ENCODE data around the gene CD109.
"Not testable (repeated sequence)": the region's sequence is repeated elsewhere in the genome, so short reads cannot be mapped to it uniquely, and the experiment has no call there.

- not testable (repeated sequence) for TF ChIP-seq EZH2 (IDR thresholded peaks at IDR 0.05; ENCODE audit: low read depth, low read length, severe bottlenecking); JUND (IDR thresholded peaks at IDR 0.05; ENCODE audit: low read length)
Observed at GRCh38 chr6:73851048-73851447, 155.0 kb downstream of the CD109 start.

All from H1 (cell line).